Liver (tissue), 9 donors: ENCODE results near the gene USP48. TPM values are rescaled to one million over a fixed set of nuclear protein-coding genes. Genes with fewer than 3 reads are reported as not detected.

Experiments
- DNase-seq: peaks from one replicate; pipeline ENCODE4 v3.0.0-alpha.2; 2017; ENCODE audit warnings: low spot score
- H3K27ac ChIP-seq, 2 donors: one replicate each; pipeline ENCODE4 v1.7.0; 2013; ENCODE audit warnings: inconsistent platforms in 2 of 2, low read length in 2 of 2, control low read depth in 1 of 2, low read depth in 1 of 2, mild to moderate bottlenecking in 1 of 2
- H3K27me3 ChIP-seq, 4 donors: one replicate each; pipeline versions ENCODE4 v1.6.1 to v1.7.0; 2013; ENCODE audit warnings: low read length in 3 of 4, inconsistent platforms in 1 of 4, mild to moderate bottlenecking in 1 of 4, moderate library complexity in 1 of 4; ENCODE audit not compliant: control insufficient read depth in 4 of 4, insufficient read depth in 4 of 4
- H3K36me3 ChIP-seq, 4 donors: one replicate each; pipeline versions ENCODE4 v1.6.1 to v1.7.0; 2013; ENCODE audit warnings: low read length in 3 of 4, mild to moderate bottlenecking in 3 of 4, low read depth in 1 of 4, moderate library complexity in 1 of 4; ENCODE audit not compliant: control insufficient read depth in 4 of 4, insufficient read depth in 3 of 4
- H3K4me1 ChIP-seq, 4 donors: one replicate each; pipeline versions ENCODE4 v1.6.1 to v1.7.0; 2013; ENCODE audit warnings: low read length in 3 of 4, mild to moderate bottlenecking in 3 of 4, moderate library complexity in 1 of 4; ENCODE audit not compliant: control insufficient read depth in 4 of 4, insufficient read depth in 4 of 4
- H3K4me3 ChIP-seq, 3 donors: one replicate each; pipeline versions ENCODE4 v1.6.1 to v1.7.0; 2013; ENCODE audit warnings: low read length in 3 of 3, control low read depth in 1 of 3, low read depth in 1 of 3, mild to moderate bottlenecking in 1 of 3
- H3K9ac ChIP-seq, 2 donors: one replicate each; pipeline ENCODE4 v1.7.0; 2013; ENCODE audit warnings: low read length in 2 of 2, mild to moderate bottlenecking in 2 of 2, moderate library complexity in 2 of 2, control low read depth in 1 of 2, low read depth in 1 of 2
- H3K9me3 ChIP-seq, 4 donors: one replicate each; pipeline versions ENCODE4 v1.6.1 to v1.7.0; 2013; ENCODE audit warnings: low read length in 3 of 4; ENCODE audit not compliant: control insufficient read depth in 4 of 4
- ATF3 ChIP-seq: IDR thresholded peaks from 2 replicates; pipeline ENCODE4 v1.6.1; 2016; ENCODE audit warnings: antibody characterized with exemption
- CTCF ChIP-seq: fragments of 150-350 bp; IDR thresholded peaks from 2 replicates; pipeline ENCODE4 v1.5.1; 2017; ENCODE audit warnings: improper control_type of control experiment, low read depth, low read length; ENCODE audit not compliant: missing input control
- EGR1 ChIP-seq, 2 donors: IDR thresholded peaks; 2 replicates each; pipeline ENCODE4 v1.6.1; 2016 to 2018; ENCODE audit warnings: antibody characterized with exemption in 2 of 2, low read depth in 2 of 2
- FOXA1 ChIP-seq: IDR thresholded peaks from 2 replicates; pipeline ENCODE4 v1.6.1; 2016; ENCODE audit warnings: antibody characterized with exemption
- FOXA2 ChIP-seq: IDR thresholded peaks from 2 replicates; pipeline ENCODE4 v1.6.1; 2016; ENCODE audit warnings: antibody characterized with exemption
- GABPA ChIP-seq, 2 donors: IDR thresholded peaks in 1 of 2; conservative IDR thresholded peaks in 1 of 2; 2 replicates each; pipeline ENCODE4 v1.6.1; 2016; ENCODE audit warnings: antibody characterized with exemption in 2 of 2, mild to moderate bottlenecking in 1 of 2, moderate library complexity in 1 of 2
- HNF4A ChIP-seq, 2 donors: conservative IDR thresholded peaks; 2 replicates each; pipeline ENCODE4 v1.6.1; 2016; ENCODE audit warnings: antibody characterized with exemption in 2 of 2, mild to moderate bottlenecking in 2 of 2
- HNF4G ChIP-seq: IDR thresholded peaks from 2 replicates; pipeline ENCODE4 v1.6.1; 2016; ENCODE audit warnings: antibody characterized with exemption
- JUND ChIP-seq, 2 donors: IDR thresholded peaks; 2 replicates each; pipeline ENCODE4 v1.6.1; 2016; ENCODE audit warnings: antibody characterized with exemption in 2 of 2
- MAX ChIP-seq: IDR thresholded peaks from 2 replicates; pipeline ENCODE4 v1.6.1; 2016; ENCODE audit warnings: antibody characterized with exemption
- NR2F2 ChIP-seq: IDR thresholded peaks from 2 replicates; pipeline ENCODE4 v1.6.1; 2016; ENCODE audit warnings: antibody characterized with exemption
- RAD21 ChIP-seq, 2 donors: IDR thresholded peaks; 2 replicates each; pipeline ENCODE4 v1.6.1; 2016; ENCODE audit warnings: antibody characterized with exemption in 2 of 2, mild to moderate bottlenecking in 2 of 2
- REST ChIP-seq: IDR thresholded peaks from 2 replicates; pipeline ENCODE4 v1.6.1; 2016; ENCODE audit warnings: antibody characterized with exemption, mild to moderate bottlenecking
- RXRA ChIP-seq, 2 donors: IDR thresholded peaks; 2 replicates each; pipeline ENCODE4 v1.6.1; 2017 to 2018; ENCODE audit warnings: antibody characterized with exemption in 2 of 2, mild to moderate bottlenecking in 1 of 2
- SP1 ChIP-seq: IDR thresholded peaks from 2 replicates; pipeline ENCODE4 v1.6.1; 2018; ENCODE audit warnings: antibody characterized with exemption, mild to moderate bottlenecking
- TAF1 ChIP-seq: conservative IDR thresholded peaks from 2 replicates; pipeline ENCODE4 v1.6.1; 2016; ENCODE audit warnings: antibody characterized with exemption, mild to moderate bottlenecking
- YY1 ChIP-seq: IDR thresholded peaks from 2 replicates; pipeline ENCODE4 v1.6.1; 2016; ENCODE audit warnings: antibody characterized with exemption, mild to moderate bottlenecking
- ZBTB33 ChIP-seq: IDR thresholded peaks from 2 replicates; pipeline ENCODE4 v1.6.1; 2016; ENCODE audit warnings: antibody characterized with exemption
- WGBS: extraction: QIAGEN DNeasy Blood & Tissue Kit; methylation state at CpG from one replicate; pipeline ENCODE4 v1.1.7; 2013; 5-methylcytosine and 5-hydroxymethylcytosine counted together
- polyA plus RNA-seq, 2 donors: library from polyadenylated mRNA; stranded (reverse) in 1 of 2; unstranded in 1 of 2; fragments of 200-250 nt in 1 of 2; fragments of >200 nt in 1 of 2; fragmentation: Nextera tagmentation in 1 of 2; extraction: Ambion mirVana in 1 of 2; gene quantifications; one replicate each; pipeline versions ENCODE4 v1.2.1 to v1.2.3, GENCODE V29; 2013 to 2015
- total RNA-seq, 2 donors: library from RNA; depleted of rRNA; stranded (reverse); fragments of >200 nt; gene quantifications; one replicate each; pipeline ENCODE4 v1.2.3, GENCODE V29; 2014
- donor health status: healthy.
- donor health status: healthy.
- donor health status: healthy.
- donor health status: healthy.
- donor health status: healthy.

USP48 gene
- total and polyA plus RNA-seq, 4 donors: 7.8 to 34.9 (median 23.1) TPM

- no peak for DNase-seq
- H3K9ac ChIP-seq: no peak overlapping the region
- TF ChIP-seq YY1: no peak
- no peak for TF ChIP-seq FOXA1
- no peak for TF ChIP-seq NR2F2
- TF ChIP-seq ATF3: no peak
- no peak for TF ChIP-seq RXRA (IDR thresholded peaks at IDR 0.05)
- TF ChIP-seq ZBTB33: no peak
- TF ChIP-seq EGR1 (IDR thresholded peaks at IDR 0.05; ENCODE audit: low read depth in 2 of 2): no peak
- no peak for TF ChIP-seq FOXA2
- TF ChIP-seq HNF4A (conservative IDR thresholded peaks at IDR 0.05): no peak
- no peak for TF ChIP-seq HNF4G
- TF ChIP-seq RAD21 (IDR thresholded peaks at IDR 0.05): no peak
- no peak for TF ChIP-seq GABPA (IDR thresholded peaks at IDR 0.05 in 1 of 2, conservative IDR thresholded peaks at IDR 0.05 in 1 of 2)
- H3K27me3 ChIP-seq: no peaks in the 10 kb centered on the region
- no peak overlapping the region for H3K27ac ChIP-seq
- WGBS: 77% methylated on average over 2 of the region's 2 CpGs
- no peaks in the 10 kb centered on the region for H3K9me3 ChIP-seq
- H3K36me3 ChIP-seq: no peaks in the 10 kb centered on the region
- peaks cover 0 to 8% (median 3%) of the 10 kb centered on the region in 4 donors for H3K4me1 ChIP-seq
- no peak overlapping the region for H3K4me3 ChIP-seq
Observed at GRCh38 chr1:21775550-21775914, 7.4 kb downstream of the USP48 start.

GRCh38 chr1:21774835-21775549, 8.0 kb downstream of the USP48 start:
- Histone ChIP-seq H3K9ac (no peak overlapping the region), H3K4me1 (peaks cover 0 to 8% (median under 1%) of the 10 kb centered on the region in 4 donors), H3K4me3 (no peak overlapping the region), H3K36me3 (no peaks in the 10 kb centered on the region), H3K27ac (no peak overlapping the region), H3K27me3 (no peaks in the 10 kb centered on the region), H3K9me3 (no peaks in the 10 kb centered on the region)
- TF ChIP-seq CTCF (no peak), TAF1 (no peak), EGR1 (IDR thresholded peaks at IDR 0.05; ENCODE audit: low read depth in 2 of 2) (no peak), YY1 (no peak), FOXA2 (no peak), MAX (no peak), JUND (IDR thresholded peaks at IDR 0.05) (no peak), HNF4G (no peak), ZBTB33 (no peak), RXRA (IDR thresholded peaks at IDR 0.05) (no peak), GABPA (IDR thresholded peaks at IDR 0.05 in 1 of 2, conservative IDR thresholded peaks at IDR 0.05 in 1 of 2) (no peak), RAD21 (IDR thresholded peaks at IDR 0.05) (no peak), ATF3 (no peak), NR2F2 (no peak), SP1 (no peak), FOXA1 (no peak), HNF4A (conservative IDR thresholded peaks at IDR 0.05) (no peak), REST (no peak)
- WGBS: 94% methylated on average over 15 of the region's 15 CpGs
- DNase-seq: no peak
